GM23338 (cell line): Measurements from ENCODE around the gene CCDC169. TPM values are rescaled to one million over a fixed set of nuclear protein-coding genes. Genes with fewer than 3 reads are reported as not detected.
"Not testable (repeated sequence)": the region's sequence is repeated elsewhere in the genome, so short reads cannot be mapped to it uniquely, and the experiment has no call there.

Source experiments
- ATAC-seq: fragments of 200-7000 bp; cut with Tn5 transposase; 3 replicates; pipeline ENCODE4 v1.9.1; 2020
- DNase-seq: peaks from one replicate; pipeline ENCODE4 v3.0.0-alpha.2; 2015; ENCODE audit warnings: low spot score
- H2AFZ ChIP-seq: fragments of 200-600 bp; sonication (generic); 2 replicates; pipeline ENCODE4 v1.8.0; 2016; ENCODE audit warnings: antibody characterized with exemption, mild to moderate bottlenecking, moderate library complexity
- H3F3A ChIP-seq: fragments of 200-600 bp; sonication (generic); replicated peaks from 2 replicates; pipeline ENCODE4 v1.8.0; 2017; ENCODE audit warnings: antibody characterized with exemption, mixed run types, low read depth
- H3K27ac ChIP-seq: fragments of 200-600 bp; sonication (generic); 2 replicates; pipeline ENCODE4 v1.6.1; 2016; ENCODE audit warnings: low read depth
- H3K27me3 ChIP-seq: fragments of 200-600 bp; sonication (generic); 2 replicates; pipeline ENCODE4 v1.8.0; 2016; ENCODE audit warnings: mild to moderate bottlenecking, mixed run types, moderate library complexity; ENCODE audit not compliant: insufficient read depth
- H3K36me3 ChIP-seq: fragments of 200-600 bp; sonication (generic); 2 replicates; pipeline ENCODE4 v1.8.0; 2016; ENCODE audit warnings: mild to moderate bottlenecking; ENCODE audit not compliant: insufficient read depth
- H3K4me1 ChIP-seq: fragments of 200-600 bp; sonication (generic); 2 replicates; pipeline ENCODE4 v1.8.0; 2016; ENCODE audit warnings: mild to moderate bottlenecking, moderate library complexity; ENCODE audit not compliant: insufficient read depth
- H3K4me2 ChIP-seq: fragments of 200-600 bp; sonication (generic); 2 replicates; pipeline ENCODE4 v1.7.1; 2017; ENCODE audit warnings: mixed run types
- H3K4me3 ChIP-seq: fragments of 200-600 bp; sonication (generic); 2 replicates; pipeline ENCODE4 v1.6.1; 2016; ENCODE audit warnings: mixed run types
- H3K79me2 ChIP-seq: fragments of 200-600 bp; sonication (generic); replicated peaks from 2 replicates; pipeline ENCODE4 v1.8.0; 2017; ENCODE audit warnings: mild to moderate bottlenecking; ENCODE audit not compliant: insufficient read depth
- H3K9me2 ChIP-seq: fragments of 200-600 bp; sonication (generic); 2 replicates; pipeline ENCODE4 v1.8.0; 2017; ENCODE audit not compliant: insufficient read depth
- H4K20me1 ChIP-seq: fragments of 200-600 bp; sonication (generic); replicated peaks from 2 replicates; pipeline ENCODE4 v1.8.0; 2017; ENCODE audit warnings: mild to moderate bottlenecking; ENCODE audit not compliant: insufficient read depth
- H3K27ac Mint-ChIP-seq: 2 replicates; pipeline ENCODE4 v1.8.0; 2020; ENCODE audit warnings: inconsistent platforms, mild to moderate bottlenecking, moderate library complexity, mixed read lengths
- H3K27me3 Mint-ChIP-seq: 3 replicates; pipeline ENCODE4 v1.8.0; 2022; ENCODE audit warnings: low read depth, mild to moderate bottlenecking, moderate library complexity, mixed read lengths, inconsistent platforms; ENCODE audit not compliant: insufficient read depth, poor library complexity
- H3K36me3 Mint-ChIP-seq: 3 replicates; pipeline ENCODE4 v1.8.0; 2021; ENCODE audit warnings: low read depth, mild to moderate bottlenecking, inconsistent platforms, moderate library complexity, mixed read lengths
- H3K4me1 Mint-ChIP-seq: 3 replicates; pipeline ENCODE4 v1.8.0; 2020; ENCODE audit warnings: mild to moderate bottlenecking, inconsistent platforms, mixed read lengths
- H3K4me3 Mint-ChIP-seq: 3 replicates; pipeline ENCODE4 v1.8.0; 2021; ENCODE audit warnings: moderate library complexity, mild to moderate bottlenecking, inconsistent platforms, mixed read lengths
- H3K9me3 Mint-ChIP-seq: 3 replicates; pipeline ENCODE4 v1.8.0; 2020; ENCODE audit warnings: moderate library complexity, mild to moderate bottlenecking, inconsistent platforms, mixed read lengths
- CREB1 ChIP-seq: fragments of 250-450 bp; sonication (Bioruptor Pico); IDR thresholded peaks from 2 replicates; pipeline ENCODE4 v1.5.0; 2020; ENCODE audit warnings: low read depth, mild to moderate bottlenecking, moderate library complexity
- CTCF ChIP-seq, 2 experiments: fragments of 200-600 bp in 1 of 2; sonication (generic) in 1 of 2; conservative IDR thresholded peaks; 2 replicates each; pipeline versions ENCODE4 v1.5.1 to v1.6.1; 2016 to 2017; ENCODE audit warnings: antibody characterized with exemption in 2 of 2, low read depth in 2 of 2, mild to moderate bottlenecking in 2 of 2, moderate library complexity in 1 of 2
- EZH2 ChIP-seq: fragments of 200-600 bp; sonication (generic); IDR thresholded peaks from one replicate; pipeline ENCODE4 v1.8.0; 2017; ENCODE audit warnings: antibody characterized with exemption, mild to moderate bottlenecking, low read depth; ENCODE audit not compliant: unreplicated experiment
- EZH2phosphoT487 ChIP-seq: fragments of 200-600 bp; sonication (generic); IDR thresholded peaks from one replicate; pipeline ENCODE4 v1.8.1; 2018; ENCODE audit warnings: antibody characterized with exemption; ENCODE audit not compliant: unreplicated experiment
- JUNB ChIP-seq: IDR thresholded peaks from one replicate; pipeline ENCODE4 v1.6.1; 2016; ENCODE audit warnings: antibody characterized with exemption; ENCODE audit not compliant: unreplicated experiment
- NANOG ChIP-seq: IDR thresholded peaks from 2 replicates; pipeline ENCODE4 v1.6.1; 2016; ENCODE audit warnings: antibody characterized with exemption, borderline replicate concordance
- REST ChIP-seq: IDR thresholded peaks from one replicate; pipeline ENCODE4 v1.6.1; 2018; ENCODE audit warnings: antibody characterized with exemption; ENCODE audit not compliant: unreplicated experiment
- ZNF114 ChIP-seq: fragments of 250-450 bp; sonication (Bioruptor Pico); IDR thresholded peaks from 2 replicates; pipeline ENCODE4 v1.5.0; 2020; ENCODE audit warnings: mild to moderate bottlenecking, moderate library complexity
- ZNF462 ChIP-seq: fragments of 250-450 bp; sonication (Bioruptor Pico); IDR thresholded peaks from 2 replicates; pipeline ENCODE4 v1.5.0; 2020; ENCODE audit warnings: mild to moderate bottlenecking, moderate library complexity
- polyA plus RNA-seq: library from polyadenylated mRNA; unstranded; fragments of >200 nt; fragmentation: Nextera tagmentation; extraction: Ambion mirVana; gene quantifications from 2 replicates; pipeline ENCODE4 v1.2.1, GENCODE V29; 2016
- total RNA-seq: library from RNA; depleted of rRNA; stranded (reverse); fragments of >200 nt; shearing (Covaris generic); gene quantifications from 2 replicates; pipeline ENCODE4 v1.2.3, GENCODE V29; 2014

The CCDC169 gene
- total and polyA plus RNA-seq, 2 experiments from 2014 or later: 48.5 to 61.2 TPM

- not testable (repeated sequence) for H4K20me1 ChIP-seq, H3K4me1 Mint-ChIP-seq, H3K4me2 ChIP-seq, H3K27ac Mint-ChIP-seq, H3K27me3 Mint-ChIP-seq, H3K27me3 ChIP-seq, DNase-seq, H3K9me3 Mint-ChIP-seq, H3K4me3 Mint-ChIP-seq, H3K9me2 ChIP-seq, H3F3A ChIP-seq, H3K4me3 ChIP-seq, H2AFZ ChIP-seq, ATAC-seq
- Histone ChIP-seq H3K79me2 (peaks cover 79% of the 10 kb centered on the region), H3K4me1 (peaks cover 41% of the 10 kb centered on the region), H3K36me3 (peaks cover 15% of the 10 kb centered on the region; the same call in 1 of the 2 replicates), H3K27ac (0 out of 2 replicates have a peak overlapping the region, but pooled peaks have one; percentile 20)
- H3K36me3 Mint-ChIP-seq: peaks cover 15% of the 10 kb centered on the region; the same call in 2 of the 3 replicates
Measured at GRCh38 chr13:36332255-36332654, 34.6 kb upstream of the CCDC169 start.

- H2AFZ ChIP-seq: no peak overlapping the region
- Mint-ChIP-seq H3K4me1 (peaks cover 3% of the 10 kb centered on the region; the same call in 2 of the 3 replicates), H3K4me3 (no peak overlapping the region), H3K27me3 (no peaks in the 10 kb centered on the region), H3K36me3 (peaks cover 15% of the 10 kb centered on the region; the same call in 2 of the 3 replicates), H3K27ac (no peak overlapping the region; the same call in 1 of the 2 replicates), H3K9me3 (no peaks in the 10 kb centered on the region)
- H3K79me2 ChIP-seq: peaks cover 69% of the 10 kb centered on the region
- no peaks in the 10 kb centered on the region for H4K20me1 ChIP-seq
- H3K27me3 ChIP-seq: no peaks in the 10 kb centered on the region
- H3K9me2 ChIP-seq: no peaks in the 10 kb centered on the region
- H3K36me3 ChIP-seq: peaks cover 16% of the 10 kb centered on the region; the same call in 1 of the 2 replicates
- ATAC-seq: peak; percentile 50
- no peak overlapping the region for H3K4me3 ChIP-seq
- no peak overlapping the region for H3K27ac ChIP-seq
- no peaks in the 10 kb centered on the region for H3F3A ChIP-seq
- DNase-seq: no peak
- H3K4me2 ChIP-seq: no peak overlapping the region
- peaks cover 35% of the 10 kb centered on the region for H3K4me1 ChIP-seq
- TF ChIP-seq CTCF (conservative IDR thresholded peaks at IDR 0.05; ENCODE audit: low read depth in 2 of 2) (no peak), NANOG (no peak), ZNF114 (CRISPR knock-in tag) (no peak), REST (no peak), CREB1 (no peak), ZNF462 (no peak), JUNB (no peak), EZH2 (no peak), EZH2phosphoT487 (no peak)
Measured at GRCh38 chr13:36331280-36331679, 33.7 kb upstream of the CCDC169 start.
